Hepatocyte (in vitro differentiated cells): ENCODE data around the gene DLL1.

ENCODE experiments used
- EZH2phosphoT487 ChIP-seq: fragments of 200-600 bp; sonication (generic); IDR thresholded peaks from one replicate; pipeline ENCODE4 v1.6.1; 2018; ENCODE audit warnings: antibody characterized with exemption, mild to moderate bottlenecking, low read depth, moderate library complexity; ENCODE audit not compliant: unreplicated experiment, severe bottlenecking
- TF ChIP-seq, protein P1 (sequence below): fragments of 200-600 bp; sonication (generic); IDR thresholded peaks from 2 replicates; pipeline ENCODE4 v1.5.1; 2016; ENCODE audit warnings: antibody characterized with exemption, mild to moderate bottlenecking; ENCODE audit not compliant: poor library complexity

DNA sequence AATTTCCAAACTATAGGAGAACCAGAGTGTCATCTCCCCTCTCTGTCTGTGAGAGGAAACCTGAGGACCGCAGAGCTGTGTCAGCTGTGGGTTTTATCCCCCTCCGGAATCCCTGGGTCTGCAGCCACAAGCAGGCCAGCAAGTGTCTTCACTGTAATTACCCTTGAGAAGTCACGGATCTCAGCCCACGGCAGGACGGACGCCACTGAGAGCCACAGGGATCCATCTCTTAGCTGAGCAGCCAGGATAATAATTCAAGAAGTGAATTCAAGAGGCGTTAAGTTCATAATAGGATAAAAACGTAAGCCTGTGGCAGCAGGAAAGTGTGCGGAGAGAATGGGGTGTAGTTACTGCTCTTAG, 37.0 kb downstream of the DLL1 start:
- TF ChIP-seq EZH2phosphoT487, result no peak
- TF ChIP-seq, protein P1, sequence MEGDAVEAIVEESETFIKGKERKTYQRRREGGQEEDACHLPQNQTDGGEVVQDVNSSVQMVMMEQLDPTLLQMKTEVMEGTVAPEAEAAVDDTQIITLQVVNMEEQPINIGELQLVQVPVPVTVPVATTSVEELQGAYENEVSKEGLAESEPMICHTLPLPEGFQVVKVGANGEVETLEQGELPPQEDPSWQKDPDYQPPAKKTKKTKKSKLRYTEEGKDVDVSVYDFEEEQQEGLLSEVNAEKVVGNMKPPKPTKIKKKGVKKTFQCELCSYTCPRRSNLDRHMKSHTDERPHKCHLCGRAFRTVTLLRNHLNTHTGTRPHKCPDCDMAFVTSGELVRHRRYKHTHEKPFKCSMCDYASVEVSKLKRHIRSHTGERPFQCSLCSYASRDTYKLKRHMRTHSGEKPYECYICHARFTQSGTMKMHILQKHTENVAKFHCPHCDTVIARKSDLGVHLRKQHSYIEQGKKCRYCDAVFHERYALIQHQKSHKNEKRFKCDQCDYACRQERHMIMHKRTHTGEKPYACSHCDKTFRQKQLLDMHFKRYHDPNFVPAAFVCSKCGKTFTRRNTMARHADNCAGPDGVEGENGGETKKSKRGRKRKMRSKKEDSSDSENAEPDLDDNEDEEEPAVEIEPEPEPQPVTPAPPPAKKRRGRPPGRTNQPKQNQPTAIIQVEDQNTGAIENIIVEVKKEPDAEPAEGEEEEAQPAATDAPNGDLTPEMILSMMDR, result no peak
